ENCODE data around the gene CFAP99. TPM values are rescaled to one million over a fixed set of nuclear protein-coding genes. Genes with fewer than 3 reads are reported as not detected.

CFAP99 gene
- total RNA-seq, 1 donor from 2014 or later: not detected

DNA sequence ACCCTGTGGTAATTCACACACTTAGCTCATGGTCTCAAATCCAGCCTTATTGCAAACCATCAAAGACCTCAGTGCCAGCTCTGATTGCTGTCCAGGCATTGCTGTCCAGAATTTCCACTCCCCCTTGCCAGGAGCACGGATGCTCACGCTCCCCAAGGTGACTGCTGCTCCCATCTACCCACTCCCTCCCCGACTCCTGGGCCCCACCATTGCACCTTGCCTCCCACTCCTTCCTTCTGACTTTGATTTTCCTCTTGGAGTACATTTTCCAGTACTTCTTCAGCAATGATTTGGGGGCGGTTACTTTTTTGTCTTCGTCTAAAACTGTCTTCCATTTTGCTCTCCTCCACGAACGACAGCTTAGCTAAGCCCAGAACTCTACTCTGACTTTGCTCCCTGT, 11.8 kb upstream of the CFAP99 start:
- peaks cover 25% of the 10 kb centered on the region for H3K27me3 Mint-ChIP-seq (ENCODE audit: unreplicated experiment)
- peaks cover 8% of the 10 kb centered on the region for H3K4me1 Mint-ChIP-seq (ENCODE audit: unreplicated experiment)
- no peak for DNase-seq (ENCODE audit: extremely low spot score, unreplicated experiment)
- H3K9me3 Mint-ChIP-seq (ENCODE audit: unreplicated experiment): no peaks in the 10 kb centered on the region
- H3K27ac Mint-ChIP-seq (ENCODE audit: unreplicated experiment): no peak overlapping the region
- TF ChIP-seq, protein P1, sequence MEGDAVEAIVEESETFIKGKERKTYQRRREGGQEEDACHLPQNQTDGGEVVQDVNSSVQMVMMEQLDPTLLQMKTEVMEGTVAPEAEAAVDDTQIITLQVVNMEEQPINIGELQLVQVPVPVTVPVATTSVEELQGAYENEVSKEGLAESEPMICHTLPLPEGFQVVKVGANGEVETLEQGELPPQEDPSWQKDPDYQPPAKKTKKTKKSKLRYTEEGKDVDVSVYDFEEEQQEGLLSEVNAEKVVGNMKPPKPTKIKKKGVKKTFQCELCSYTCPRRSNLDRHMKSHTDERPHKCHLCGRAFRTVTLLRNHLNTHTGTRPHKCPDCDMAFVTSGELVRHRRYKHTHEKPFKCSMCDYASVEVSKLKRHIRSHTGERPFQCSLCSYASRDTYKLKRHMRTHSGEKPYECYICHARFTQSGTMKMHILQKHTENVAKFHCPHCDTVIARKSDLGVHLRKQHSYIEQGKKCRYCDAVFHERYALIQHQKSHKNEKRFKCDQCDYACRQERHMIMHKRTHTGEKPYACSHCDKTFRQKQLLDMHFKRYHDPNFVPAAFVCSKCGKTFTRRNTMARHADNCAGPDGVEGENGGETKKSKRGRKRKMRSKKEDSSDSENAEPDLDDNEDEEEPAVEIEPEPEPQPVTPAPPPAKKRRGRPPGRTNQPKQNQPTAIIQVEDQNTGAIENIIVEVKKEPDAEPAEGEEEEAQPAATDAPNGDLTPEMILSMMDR (IDR thresholded peaks at IDR 0.05): no peak
- no peaks in the 10 kb centered on the region for H3K36me3 Mint-ChIP-seq (ENCODE audit: unreplicated experiment)
- H3K4me3 Mint-ChIP-seq (ENCODE audit: unreplicated experiment): no peak overlapping the region

DNA sequence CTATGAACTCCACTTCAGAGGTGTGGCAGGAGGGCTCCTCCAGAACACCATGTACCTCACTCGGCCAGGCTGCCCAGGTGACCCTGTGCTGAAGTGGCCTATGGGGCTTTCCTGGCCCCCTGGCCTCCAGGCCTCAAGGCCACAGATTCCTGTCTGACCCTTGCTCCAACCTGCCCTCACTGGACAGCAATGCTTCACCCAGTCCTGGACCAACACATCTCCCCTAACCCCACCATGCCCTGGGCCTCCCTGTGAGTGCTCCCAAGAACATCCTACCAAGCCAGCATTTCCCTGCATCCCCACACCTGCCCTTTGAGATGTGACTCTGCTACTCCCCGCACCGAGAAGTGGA, 10.8 kb upstream of the CFAP99 start:
- H3K9me3 Mint-ChIP-seq (ENCODE audit: unreplicated experiment): no peaks in the 10 kb centered on the region
- TF ChIP-seq, protein P1 (IDR thresholded peaks at IDR 0.05): no peak
- H3K36me3 Mint-ChIP-seq (ENCODE audit: unreplicated experiment): no peaks in the 10 kb centered on the region
- peaks cover 24% of the 10 kb centered on the region for H3K27me3 Mint-ChIP-seq (ENCODE audit: unreplicated experiment)
- H3K27ac Mint-ChIP-seq (ENCODE audit: unreplicated experiment): no peak overlapping the region
- H3K4me3 Mint-ChIP-seq (ENCODE audit: unreplicated experiment): no peak overlapping the region
- DNase-seq (ENCODE audit: extremely low spot score, unreplicated experiment): no peak
- peaks cover 8% of the 10 kb centered on the region for H3K4me1 Mint-ChIP-seq (ENCODE audit: unreplicated experiment)

DNA sequence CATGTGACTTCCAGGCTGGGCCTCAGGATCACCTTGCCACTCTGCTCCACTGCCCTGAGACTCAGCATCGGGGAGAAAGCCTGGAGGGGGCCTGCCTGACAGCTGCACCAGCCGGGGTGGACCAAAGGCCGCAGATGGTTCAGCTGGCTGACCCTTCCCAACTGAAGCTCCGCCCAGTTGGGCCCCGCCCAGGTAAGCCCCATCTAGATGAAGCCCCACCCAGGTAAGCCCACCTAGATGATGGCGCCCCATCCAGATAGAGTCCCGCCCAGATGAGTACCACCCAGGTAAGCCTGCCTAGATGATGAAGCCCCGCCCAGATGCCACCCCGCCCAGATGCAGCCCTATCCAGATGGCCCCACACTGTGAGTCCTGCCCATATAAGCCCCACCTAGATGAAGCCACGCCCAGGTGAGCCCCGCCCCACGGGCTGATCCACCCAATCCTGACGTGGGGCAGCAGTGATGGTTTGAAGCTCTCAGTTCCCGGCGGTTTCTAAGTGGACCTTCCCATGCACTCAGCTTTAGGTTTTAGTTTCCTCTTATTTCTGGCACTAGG, 10.3 kb upstream of the CFAP99 start:
- TF ChIP-seq, protein P1 (IDR thresholded peaks at IDR 0.05): no peak
- Mint-ChIP-seq H3K27ac (ENCODE audit: unreplicated experiment) (no peak overlapping the region), H3K27me3 (ENCODE audit: unreplicated experiment) (peaks cover 24% of the 10 kb centered on the region), H3K36me3 (ENCODE audit: unreplicated experiment) (no peaks in the 10 kb centered on the region), H3K9me3 (ENCODE audit: unreplicated experiment) (no peaks in the 10 kb centered on the region), H3K4me3 (ENCODE audit: unreplicated experiment) (no peak overlapping the region), H3K4me1 (ENCODE audit: unreplicated experiment) (peaks cover 13% of the 10 kb centered on the region)
- no peak for DNase-seq (ENCODE audit: extremely low spot score, unreplicated experiment)

GRCh38 chr4:2408976-2409375, 9.8 kb upstream of the CFAP99 start:
- Mint-ChIP-seq H3K27me3 (ENCODE audit: unreplicated experiment) (peaks cover 24% of the 10 kb centered on the region), H3K4me1 (ENCODE audit: unreplicated experiment) (peaks cover 17% of the 10 kb centered on the region), H3K27ac (ENCODE audit: unreplicated experiment) (no peak overlapping the region), H3K4me3 (ENCODE audit: unreplicated experiment) (no peak overlapping the region), H3K36me3 (ENCODE audit: unreplicated experiment) (no peaks in the 10 kb centered on the region), H3K9me3 (ENCODE audit: unreplicated experiment) (no peaks in the 10 kb centered on the region)
- DNase-seq (ENCODE audit: extremely low spot score, unreplicated experiment): no peak
- TF ChIP-seq, protein P1 (IDR thresholded peaks at IDR 0.05): no peak

GRCh38 chr4:2409381-2409783, 9.4 kb upstream of the CFAP99 start:
- no peak overlapping the region for H3K4me3 Mint-ChIP-seq (ENCODE audit: unreplicated experiment)
- H3K27me3 Mint-ChIP-seq (ENCODE audit: unreplicated experiment): peaks cover 22% of the 10 kb centered on the region
- DNase-seq (ENCODE audit: extremely low spot score, unreplicated experiment): no peak
- H3K36me3 Mint-ChIP-seq (ENCODE audit: unreplicated experiment): no peaks in the 10 kb centered on the region
- TF ChIP-seq, protein P1 (IDR thresholded peaks at IDR 0.05): no peak
- H3K27ac Mint-ChIP-seq (ENCODE audit: unreplicated experiment): no peak overlapping the region
- H3K9me3 Mint-ChIP-seq (ENCODE audit: unreplicated experiment): no peaks in the 10 kb centered on the region
- peaks cover 17% of the 10 kb centered on the region for H3K4me1 Mint-ChIP-seq (ENCODE audit: unreplicated experiment)

Data from osteocyte (in vitro differentiated cells).